Amygdala (tissue), 56 donors: ENCODE data around the gene SPHK1.

ENCODE experiments used
- DNase-seq, 56 donors: peaks; one replicate each; lab custom pipeline; 2025; lab: John Stamatoyannopoulos, UW

The SPHK1 gene

DNA sequence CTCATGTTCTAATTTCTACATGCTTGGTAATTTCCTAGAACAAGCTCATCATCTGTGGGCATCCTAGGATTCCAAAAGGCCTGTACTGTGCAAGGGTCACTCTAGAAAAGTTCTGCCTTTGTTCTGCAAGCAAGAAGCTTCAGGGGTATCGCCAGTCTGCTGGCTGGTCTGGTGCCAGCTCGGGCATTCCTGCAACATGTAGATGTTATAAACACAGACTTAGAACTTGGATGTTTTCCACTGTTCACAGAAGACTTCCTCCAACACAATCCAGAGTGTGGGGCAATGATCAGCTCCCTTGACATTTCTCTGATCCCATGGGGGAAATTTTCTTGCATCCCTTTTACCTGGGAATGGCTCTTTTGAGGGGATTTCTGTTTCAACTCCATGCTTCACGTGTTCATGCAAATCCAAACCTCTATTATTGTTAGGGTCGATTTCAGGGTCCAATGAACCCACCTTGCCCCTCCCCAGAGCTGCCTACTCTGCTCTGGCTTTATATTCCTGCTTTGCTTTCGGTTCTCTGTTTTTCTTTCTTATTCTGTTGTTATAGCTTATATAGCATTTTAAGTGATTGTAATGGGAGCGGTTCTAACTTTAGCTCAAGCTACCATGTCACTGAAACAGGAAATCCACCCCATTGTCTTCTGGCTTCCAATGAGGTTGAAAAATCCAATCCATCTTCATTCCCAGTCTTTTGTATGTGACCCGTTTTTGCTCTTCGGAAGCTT lies 43.3 kb downstream of the SPHK1 start:
- DNase-seq = peak in 2 of 56 donors; percentile 28

DNA sequence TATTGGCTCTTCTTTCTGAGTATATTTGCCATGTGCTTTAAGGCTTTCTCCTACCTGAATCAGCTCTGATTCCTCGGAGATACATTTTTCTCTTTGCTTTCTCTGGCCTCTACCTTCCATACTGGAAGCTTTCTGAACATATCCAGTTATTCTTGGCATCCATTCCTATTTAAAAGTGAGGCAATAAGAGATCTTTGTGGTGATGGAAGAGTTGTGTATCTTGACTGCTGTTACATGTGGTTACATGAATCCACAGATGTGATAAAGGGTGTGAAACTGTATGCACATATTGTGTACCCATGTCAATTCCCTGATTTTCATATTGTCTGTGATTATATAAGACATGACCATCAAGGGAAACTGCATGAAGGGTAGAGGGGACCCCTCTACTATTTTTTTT lies 44.1 kb downstream of the SPHK1 start:
- DNase-seq = no peak

DNA sequence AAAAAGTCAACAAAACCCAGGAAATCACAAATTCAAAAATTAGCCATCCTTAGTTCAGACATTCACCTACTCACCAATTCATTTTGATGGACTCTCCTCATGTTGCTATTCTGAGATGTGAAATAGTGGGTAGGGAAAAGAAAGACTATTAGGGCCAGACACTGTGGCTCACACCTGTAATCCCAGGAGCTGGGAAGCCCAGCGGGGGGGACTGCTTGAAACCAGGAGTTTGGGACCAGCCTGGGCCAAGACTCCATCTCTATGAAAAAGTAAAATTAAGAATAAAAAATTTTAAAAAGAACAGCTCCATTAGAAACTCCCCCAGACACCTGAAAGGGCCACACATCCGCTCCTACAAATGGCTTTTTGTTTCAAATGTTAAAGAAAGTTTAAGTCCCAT lies 47.1 kb downstream of the SPHK1 start:
- DNase-seq = no peak

DNA sequence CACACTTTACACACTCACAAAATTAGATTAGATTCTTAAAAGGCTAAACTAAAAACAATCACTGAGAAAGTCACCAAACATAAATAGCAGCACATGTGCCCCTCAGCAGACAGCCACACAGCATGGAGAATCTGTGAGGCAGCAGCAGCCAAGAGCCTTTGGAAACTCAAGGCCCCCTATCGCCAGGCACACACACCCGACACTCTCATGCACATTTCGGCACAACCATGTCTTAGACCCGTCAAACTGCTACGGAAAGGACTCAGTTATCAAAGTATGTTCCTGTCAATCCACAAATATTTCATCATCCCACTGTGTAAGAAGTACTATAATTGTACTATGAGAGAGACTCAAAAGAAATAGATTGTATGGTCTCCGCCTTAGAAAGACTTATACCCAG lies 47.6 kb downstream of the SPHK1 start:
- no peak for DNase-seq

DNA sequence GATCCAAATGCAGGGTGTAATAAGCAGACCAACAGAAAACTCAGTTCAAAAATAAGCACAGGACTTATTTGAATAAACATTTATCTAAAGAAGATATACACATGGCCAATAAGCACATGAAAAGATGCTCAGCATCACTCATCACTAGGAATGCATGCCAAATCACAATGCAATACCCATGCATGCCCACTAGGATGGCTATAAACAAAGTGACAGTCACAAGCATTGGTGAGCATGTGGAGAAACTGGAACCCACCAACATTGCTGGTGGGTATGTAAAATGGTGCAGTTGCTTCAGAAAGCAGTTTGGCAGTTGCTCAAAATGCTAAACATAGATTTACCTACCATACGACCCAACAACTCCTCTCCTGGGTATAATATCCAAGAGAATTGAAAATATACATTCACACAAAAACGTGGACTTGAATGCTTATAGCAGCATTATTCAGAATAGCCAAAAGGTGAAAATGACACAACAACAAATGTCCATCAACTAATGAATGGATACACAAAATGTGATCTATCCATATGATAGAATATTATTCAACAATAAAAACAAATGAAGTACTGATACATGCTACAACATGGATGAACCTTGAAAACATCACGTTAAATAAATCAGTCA lies 48.4 kb downstream of the SPHK1 start:
- no peak for DNase-seq

DNA sequence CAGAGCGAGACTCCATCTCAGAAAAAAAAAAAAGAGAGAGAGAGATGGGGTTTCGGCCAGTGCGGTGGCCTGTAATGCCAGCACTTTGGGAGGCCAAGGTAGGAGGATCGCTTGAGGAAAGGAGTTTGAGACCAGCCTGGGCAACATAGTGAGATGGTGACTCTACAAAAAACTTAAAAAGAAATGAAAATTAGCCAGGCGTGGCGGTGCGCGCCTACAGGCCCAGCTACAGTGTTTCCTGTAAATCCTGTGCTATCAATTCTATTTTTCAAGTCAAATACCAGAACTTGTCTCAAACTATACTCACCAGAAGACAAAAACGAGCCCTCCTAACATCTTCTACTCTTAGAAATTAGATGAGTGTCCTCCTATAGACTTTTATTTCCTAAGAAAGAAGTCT lies 49.3 kb downstream of the SPHK1 start:
- no peak for DNase-seq

DNA sequence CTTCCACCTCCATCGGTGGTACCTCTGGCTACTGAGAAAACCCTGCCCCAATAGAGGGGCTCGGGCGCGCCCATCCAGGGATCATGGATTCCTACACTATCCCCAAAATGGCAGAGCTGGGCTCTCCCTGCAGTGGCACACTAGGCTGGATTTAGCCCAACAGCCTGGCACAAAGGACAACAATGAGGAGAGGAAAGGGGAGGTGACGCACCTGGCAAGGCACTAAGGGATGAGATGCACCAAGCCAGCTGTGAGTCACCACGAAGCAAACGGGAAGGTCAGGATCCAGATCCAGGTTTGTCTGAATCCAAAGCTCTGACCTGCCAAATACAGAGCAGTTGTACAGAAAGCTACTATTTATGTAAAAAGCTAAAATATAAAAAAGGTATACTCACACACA lies 50.5 kb downstream of the SPHK1 start:
- DNase-seq = no peak

DNA sequence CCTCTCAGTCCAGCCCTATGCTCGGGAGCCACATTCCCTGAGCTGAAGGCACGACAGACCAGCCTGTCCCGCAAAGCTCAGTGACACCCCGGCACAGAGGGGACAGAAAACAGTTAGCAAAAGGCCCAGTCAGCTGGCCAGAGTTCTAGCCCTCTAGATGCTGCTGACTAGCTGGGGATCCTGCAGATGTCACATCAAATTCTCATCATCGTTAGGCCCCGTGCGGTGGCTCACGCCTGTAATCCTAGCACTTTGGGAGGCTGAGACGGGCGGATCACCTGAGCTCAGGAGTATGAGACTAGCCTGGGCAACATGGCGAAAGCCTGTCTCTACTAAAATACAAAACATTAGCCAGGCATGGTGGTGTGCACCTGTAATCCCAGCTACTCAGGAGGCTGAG lies 51.3 kb downstream of the SPHK1 start:
- DNase-seq = no peak
